Smooth muscle cell (in vitro differentiated cells): ENCODE results near the gene IL36A. TPM values are rescaled to one million over a fixed set of nuclear protein-coding genes. Genes with fewer than 3 reads are reported as not detected.

ENCODE experiments used
- DNase-seq: peaks from one replicate; lab custom pipeline; 2025; ENCODE audit not compliant: unreplicated experiment; lab: John Stamatoyannopoulos, UW
- H2AFZ ChIP-seq: fragments of 200-600 bp; sonication (generic); 2 replicates; pipeline ENCODE4 v1.6.0; 2016; ENCODE audit warnings: antibody characterized with exemption, low read depth, mild to moderate bottlenecking
- H3F3A ChIP-seq: fragments of 200-600 bp; sonication (generic); 2 replicates; pipeline ENCODE4 v1.6.0; 2017; ENCODE audit warnings: antibody characterized with exemption, low read depth
- H3K27ac ChIP-seq: fragments of 200-600 bp; sonication (generic); 2 replicates; pipeline ENCODE4 v1.5.1; 2016; ENCODE audit warnings: low read depth, mild to moderate bottlenecking
- H3K27me3 ChIP-seq: fragments of 200-600 bp; sonication (generic); 2 replicates; pipeline ENCODE4 v1.6.1; 2016; ENCODE audit warnings: low read depth, mild to moderate bottlenecking
- H3K36me3 ChIP-seq: fragments of 200-600 bp; sonication (generic); 2 replicates; pipeline ENCODE4 v1.5.1; 2016; ENCODE audit warnings: low read depth
- H3K4me1 ChIP-seq: fragments of 200-600 bp; sonication (generic); 2 replicates; pipeline ENCODE4 v1.5.1; 2016; ENCODE audit warnings: low read depth
- H3K4me2 ChIP-seq: fragments of 200-600 bp; sonication (generic); 2 replicates; pipeline ENCODE4 v1.6.0; 2016; ENCODE audit warnings: mild to moderate bottlenecking
- H3K4me3 ChIP-seq: fragments of 200-600 bp; sonication (generic); 2 replicates; pipeline ENCODE4 v1.5.1; 2016; ENCODE audit warnings: mild to moderate bottlenecking
- H3K79me2 ChIP-seq: fragments of 200-600 bp; sonication (generic); 2 replicates; pipeline ENCODE4 v1.6.0; 2016; ENCODE audit warnings: low read depth, mild to moderate bottlenecking
- H3K9ac ChIP-seq: fragments of 200-600 bp; sonication (generic); 2 replicates; pipeline ENCODE4 v1.6.0; 2016; ENCODE audit warnings: low read depth
- H3K9me3 ChIP-seq: fragments of 200-600 bp; sonication (generic); replicated peaks from 2 replicates; pipeline ENCODE4 v1.5.1; 2016; ENCODE audit warnings: low read depth
- H4K20me1 ChIP-seq: fragments of 200-600 bp; sonication (generic); 2 replicates; pipeline ENCODE4 v1.6.0; 2016; ENCODE audit warnings: low read depth
- WGBS: methylation state at CpG from one replicate; pipeline ENCODE4 v1.1.7; 2016; ENCODE audit warnings: low lambda C conversion rate; 5-methylcytosine and 5-hydroxymethylcytosine counted together
- polyA plus RNA-seq: library from polyadenylated mRNA; unstranded; fragments of >200 nt; fragmentation: Nextera tagmentation; extraction: Ambion mirVana; gene quantifications from 2 replicates; pipeline ENCODE4 v1.2.1, GENCODE V29; 2016
- total RNA-seq: library from RNA; depleted of rRNA; stranded (reverse); fragments of >200 nt; gene quantifications from 2 replicates; pipeline ENCODE4 v1.2.3, GENCODE V29; 2014
- TF ChIP-seq, protein P1 (sequence below): fragments of 200-600 bp; sonication (generic); IDR thresholded peaks from 2 replicates; pipeline ENCODE4 v1.5.1; 2017; ENCODE audit warnings: borderline replicate concordance, mild to moderate bottlenecking, antibody characterized with exemption; ENCODE audit not compliant: insufficient read depth, poor library complexity, severe bottlenecking

IL36A gene
- total and polyA plus RNA-seq, 2 experiments from 2014 or later: not detected

DNA sequence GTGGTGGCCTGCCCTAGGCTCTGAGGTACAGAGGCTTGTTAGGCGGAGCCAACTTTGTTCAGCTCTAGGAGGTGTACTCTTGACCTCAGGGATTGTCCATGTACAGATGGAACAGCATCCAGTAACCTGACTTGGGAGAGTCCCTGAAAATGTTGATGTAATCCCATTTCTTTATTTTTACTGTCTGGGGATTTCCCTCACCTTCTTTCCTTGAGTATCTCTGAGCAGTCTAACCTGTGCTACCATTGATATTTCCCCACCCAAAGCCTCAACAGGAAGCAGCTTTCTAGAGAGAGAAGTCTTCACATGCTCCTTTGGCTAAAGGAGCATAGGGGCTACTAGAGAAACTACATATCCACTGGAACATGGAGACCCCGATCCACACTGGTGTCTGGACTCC lies 10.4 kb downstream of the IL36A start:
- Histone ChIP-seq H3K27ac (no peak overlapping the region), H2AFZ (no peak overlapping the region), H4K20me1 (no peaks in the 10 kb centered on the region), H3K4me2 (no peak overlapping the region), H3F3A (no peaks in the 10 kb centered on the region), H3K36me3 (no peaks in the 10 kb centered on the region), H3K9me3 (no peaks in the 10 kb centered on the region), H3K9ac (no peak overlapping the region), H3K27me3 (peaks cover 6% of the 10 kb centered on the region), H3K79me2 (no peaks in the 10 kb centered on the region), H3K4me1 (no peaks in the 10 kb centered on the region), H3K4me3 (no peak overlapping the region)
- TF ChIP-seq, protein P1, sequence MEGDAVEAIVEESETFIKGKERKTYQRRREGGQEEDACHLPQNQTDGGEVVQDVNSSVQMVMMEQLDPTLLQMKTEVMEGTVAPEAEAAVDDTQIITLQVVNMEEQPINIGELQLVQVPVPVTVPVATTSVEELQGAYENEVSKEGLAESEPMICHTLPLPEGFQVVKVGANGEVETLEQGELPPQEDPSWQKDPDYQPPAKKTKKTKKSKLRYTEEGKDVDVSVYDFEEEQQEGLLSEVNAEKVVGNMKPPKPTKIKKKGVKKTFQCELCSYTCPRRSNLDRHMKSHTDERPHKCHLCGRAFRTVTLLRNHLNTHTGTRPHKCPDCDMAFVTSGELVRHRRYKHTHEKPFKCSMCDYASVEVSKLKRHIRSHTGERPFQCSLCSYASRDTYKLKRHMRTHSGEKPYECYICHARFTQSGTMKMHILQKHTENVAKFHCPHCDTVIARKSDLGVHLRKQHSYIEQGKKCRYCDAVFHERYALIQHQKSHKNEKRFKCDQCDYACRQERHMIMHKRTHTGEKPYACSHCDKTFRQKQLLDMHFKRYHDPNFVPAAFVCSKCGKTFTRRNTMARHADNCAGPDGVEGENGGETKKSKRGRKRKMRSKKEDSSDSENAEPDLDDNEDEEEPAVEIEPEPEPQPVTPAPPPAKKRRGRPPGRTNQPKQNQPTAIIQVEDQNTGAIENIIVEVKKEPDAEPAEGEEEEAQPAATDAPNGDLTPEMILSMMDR: no peak
- 82% methylated on average over 2 of the region's 2 CpGs for WGBS
- no peak for DNase-seq

DNA sequence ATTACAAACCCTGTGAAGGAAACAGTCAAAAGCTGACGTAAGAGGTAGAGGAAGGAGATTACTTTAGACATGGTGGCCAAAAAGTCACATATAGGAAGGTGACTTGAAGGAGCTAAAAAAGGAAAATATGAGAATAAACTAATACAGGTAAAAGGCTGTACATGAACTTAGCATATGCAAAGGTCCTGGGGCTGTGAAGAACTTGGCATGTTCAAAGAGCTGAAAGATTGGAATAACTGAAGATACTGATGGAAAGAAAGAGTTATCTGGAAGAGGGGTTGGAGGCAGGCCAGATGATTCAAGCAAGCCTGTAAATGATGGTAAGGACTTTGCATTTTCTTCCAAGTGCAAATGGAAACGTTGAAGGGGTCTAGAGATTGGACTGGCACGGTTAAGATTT lies 13.2 kb downstream of the IL36A start:
- Histone ChIP-seq H3K4me2 (no peak overlapping the region), H3K9ac (no peak overlapping the region), H3K36me3 (no peaks in the 10 kb centered on the region), H3K4me1 (no peaks in the 10 kb centered on the region), H3K27ac (no peak overlapping the region), H4K20me1 (no peaks in the 10 kb centered on the region), H3K9me3 (no peaks in the 10 kb centered on the region), H3K27me3 (peaks cover 26% of the 10 kb centered on the region), H3K4me3 (no peak overlapping the region), H2AFZ (no peak overlapping the region), H3K79me2 (no peaks in the 10 kb centered on the region), H3F3A (no peaks in the 10 kb centered on the region)
- no peak for DNase-seq
- TF ChIP-seq, protein P1: no peak
- WGBS: 73% methylated on average over 3 of the region's 3 CpGs

DNA sequence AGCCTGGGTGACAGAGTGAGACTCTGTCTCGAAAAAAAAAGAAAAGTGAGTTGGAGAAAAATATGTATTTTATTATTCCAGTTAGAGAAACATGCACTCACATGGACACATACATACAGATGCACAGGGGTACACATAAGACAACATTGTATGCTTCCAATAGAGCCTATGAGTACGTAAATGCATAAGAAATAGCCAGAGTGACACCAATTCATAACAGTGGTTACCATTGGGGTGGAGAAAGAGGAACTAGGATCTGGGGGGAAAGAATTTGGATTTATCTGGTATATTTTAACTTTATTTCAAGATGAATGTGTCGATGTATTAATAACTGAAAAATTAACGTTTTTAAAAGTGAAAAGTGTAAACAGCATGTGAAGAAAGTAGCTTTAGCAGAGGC lies 16.1 kb downstream of the IL36A start:
- Histone ChIP-seq H3K4me3 (no peak overlapping the region), H3K4me2 (no peak overlapping the region), H2AFZ (no peak overlapping the region), H3K4me1 (no peaks in the 10 kb centered on the region), H4K20me1 (no peaks in the 10 kb centered on the region), H3F3A (no peaks in the 10 kb centered on the region), H3K9ac (no peak overlapping the region), H3K36me3 (no peaks in the 10 kb centered on the region), H3K27me3 (peaks cover 53% of the 10 kb centered on the region), H3K27ac (no peak overlapping the region), H3K9me3 (no peaks in the 10 kb centered on the region), H3K79me2 (no peaks in the 10 kb centered on the region)
- 56% methylated on average over 4 of the region's 4 CpGs for WGBS
- DNase-seq: no peak
- TF ChIP-seq, protein P1: no peak

DNA sequence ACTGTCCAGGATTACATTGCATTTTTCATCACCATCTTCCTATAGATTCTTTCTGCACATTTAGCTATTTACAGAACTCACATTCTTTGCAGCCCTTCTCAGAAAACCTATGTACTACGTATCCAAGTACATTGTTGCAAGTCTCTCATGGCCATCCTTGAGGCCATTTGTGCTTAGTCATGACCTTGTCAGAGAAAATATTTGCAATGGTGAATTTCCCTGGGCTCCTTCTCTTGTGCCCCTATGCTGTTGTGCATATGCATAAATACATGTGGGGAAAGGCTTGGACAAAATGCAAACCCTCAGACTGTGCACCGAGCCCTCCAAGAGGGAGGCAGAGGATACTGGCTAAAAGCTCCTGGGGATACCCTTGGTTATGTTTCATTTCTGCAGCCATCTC lies 19.5 kb downstream of the IL36A start:
- Histone ChIP-seq H3F3A (no peaks in the 10 kb centered on the region), H3K27me3 (peaks cover 81% of the 10 kb centered on the region), H3K4me1 (no peaks in the 10 kb centered on the region), H3K9me3 (no peaks in the 10 kb centered on the region), H2AFZ (no peak overlapping the region), H3K4me3 (no peak overlapping the region), H3K9ac (no peak overlapping the region), H3K27ac (no peak overlapping the region), H3K36me3 (no peaks in the 10 kb centered on the region), H3K79me2 (no peaks in the 10 kb centered on the region), H4K20me1 (no peaks in the 10 kb centered on the region), H3K4me2 (no peak overlapping the region)
- 90% methylated on average over 2 of the region's 2 CpGs for WGBS
- no peak for DNase-seq
- TF ChIP-seq, protein P1: no peak
